Trophoblast cell (in vitro differentiated cells and primary cell): ENCODE data around the gene PDHB.

Experiments used
- DNase-seq, 2 donors: peaks; one replicate each; pipeline ENCODE4 v3.0.0-alpha.2; 2016
- H2AFZ ChIP-seq: 2 replicates; pipeline ENCODE4 v1.6.1; 2013; ENCODE audit warnings: low read length, moderate library complexity, mild to moderate bottlenecking; ENCODE audit not compliant: insufficient read depth, poor library complexity
- H2AK5ac ChIP-seq: 2 replicates; pipeline ENCODE4 v1.6.1; 2013; ENCODE audit warnings: mild to moderate bottlenecking, low read length
- H2BK120ac ChIP-seq: 2 replicates; pipeline ENCODE4 v1.6.1; 2013; ENCODE audit warnings: low read length, mild to moderate bottlenecking, moderate library complexity; ENCODE audit not compliant: insufficient read depth, poor library complexity
- H2BK12ac ChIP-seq: 2 replicates; pipeline ENCODE4 v1.6.1; 2013; ENCODE audit warnings: mild to moderate bottlenecking, low read length, moderate library complexity
- H2BK5ac ChIP-seq: 2 replicates; pipeline ENCODE4 v1.6.1; 2013; ENCODE audit warnings: low read length, low read depth, moderate library complexity, mild to moderate bottlenecking; ENCODE audit not compliant: poor library complexity
- H3K14ac ChIP-seq: 2 replicates; pipeline ENCODE4 v1.6.1; 2013; ENCODE audit warnings: mild to moderate bottlenecking, low read length
- H3K18ac ChIP-seq: 2 replicates; pipeline ENCODE4 v1.6.1; 2013; ENCODE audit warnings: mild to moderate bottlenecking, low read length
- H3K23ac ChIP-seq: 2 replicates; pipeline ENCODE4 v1.6.1; 2013; ENCODE audit warnings: low read length
- H3K27ac ChIP-seq: 2 replicates; pipeline ENCODE4 v1.5.1; 2013; ENCODE audit warnings: low read depth, mild to moderate bottlenecking, inconsistent platforms, low read length, moderate library complexity
- H3K27me3 ChIP-seq: 2 replicates; pipeline ENCODE4 v1.6.1; 2013; ENCODE audit warnings: inconsistent platforms, mild to moderate bottlenecking, low read length, moderate library complexity; ENCODE audit not compliant: insufficient read depth
- H3K36me3 ChIP-seq, 2 experiments: 1 replicate in 1 of 2; 2 replicates in 1 of 2; pipeline ENCODE4 v1.6.1; 2013; ENCODE audit warnings: low read length in 2 of 2, mild to moderate bottlenecking in 2 of 2, moderate library complexity in 1 of 2; ENCODE audit not compliant: insufficient read depth in 2 of 2, control insufficient read depth in 1 of 2
- H3K4ac ChIP-seq: 2 replicates; pipeline ENCODE4 v1.6.1; 2013; ENCODE audit warnings: low read depth, mild to moderate bottlenecking, low read length, moderate library complexity
- H3K4me1 ChIP-seq, 2 experiments: 1 replicate in 1 of 2; 2 replicates in 1 of 2; pipeline ENCODE4 v1.6.1; 2013; ENCODE audit warnings: low read length in 2 of 2, mild to moderate bottlenecking in 2 of 2, moderate library complexity in 1 of 2; ENCODE audit not compliant: insufficient read depth in 2 of 2, control insufficient read depth in 1 of 2
- H3K4me2 ChIP-seq: 2 replicates; pipeline ENCODE4 v1.6.1; 2013; ENCODE audit warnings: inconsistent platforms, mild to moderate bottlenecking, low read length, moderate library complexity
- H3K4me3 ChIP-seq: 2 replicates; pipeline ENCODE4 v1.5.1; 2013; ENCODE audit warnings: mild to moderate bottlenecking, low read depth, low read length, inconsistent platforms
- H3K79me1 ChIP-seq: one replicate; pipeline ENCODE4 v1.6.1; 2013; ENCODE audit warnings: low read length
- H3K79me2 ChIP-seq: 2 replicates; pipeline ENCODE4 v1.6.1; 2013; ENCODE audit warnings: low read length, mild to moderate bottlenecking; ENCODE audit not compliant: control insufficient read depth, insufficient read depth, poor library complexity
- H3K9ac ChIP-seq: 2 replicates; pipeline ENCODE4 v1.6.1; 2013; ENCODE audit warnings: mild to moderate bottlenecking, low read length
- H3K9me3 ChIP-seq: 2 replicates; pipeline ENCODE4 v1.6.1; 2013; ENCODE audit warnings: low read depth, mild to moderate bottlenecking, control low read depth, inconsistent platforms, low read length; ENCODE audit not compliant: insufficient read depth
- H4K12ac ChIP-seq: 2 replicates; pipeline ENCODE4 v1.6.1; 2013; ENCODE audit warnings: low read depth, mild to moderate bottlenecking, low read length, moderate library complexity
- H4K8ac ChIP-seq: 2 replicates; pipeline ENCODE4 v1.6.1; 2013; ENCODE audit warnings: low read depth, mild to moderate bottlenecking, low read length, moderate library complexity
- H4K91ac ChIP-seq: one replicate; pipeline ENCODE4 v1.6.1; 2013; ENCODE audit warnings: low read depth, mild to moderate bottlenecking, low read length, moderate library complexity
- WGBS: extraction: QIAGEN DNeasy Blood & Tissue Kit; methylation state at CpG from one replicate; pipeline ENCODE4 v1.1.7; 2013; ENCODE audit warnings: missing lambda C conversion rate; ENCODE audit not compliant: insufficient read length, insufficient coverage; ENCODE audit errors: extremely low coverage; 5-methylcytosine and 5-hydroxymethylcytosine counted together

The PDHB gene

DNA sequence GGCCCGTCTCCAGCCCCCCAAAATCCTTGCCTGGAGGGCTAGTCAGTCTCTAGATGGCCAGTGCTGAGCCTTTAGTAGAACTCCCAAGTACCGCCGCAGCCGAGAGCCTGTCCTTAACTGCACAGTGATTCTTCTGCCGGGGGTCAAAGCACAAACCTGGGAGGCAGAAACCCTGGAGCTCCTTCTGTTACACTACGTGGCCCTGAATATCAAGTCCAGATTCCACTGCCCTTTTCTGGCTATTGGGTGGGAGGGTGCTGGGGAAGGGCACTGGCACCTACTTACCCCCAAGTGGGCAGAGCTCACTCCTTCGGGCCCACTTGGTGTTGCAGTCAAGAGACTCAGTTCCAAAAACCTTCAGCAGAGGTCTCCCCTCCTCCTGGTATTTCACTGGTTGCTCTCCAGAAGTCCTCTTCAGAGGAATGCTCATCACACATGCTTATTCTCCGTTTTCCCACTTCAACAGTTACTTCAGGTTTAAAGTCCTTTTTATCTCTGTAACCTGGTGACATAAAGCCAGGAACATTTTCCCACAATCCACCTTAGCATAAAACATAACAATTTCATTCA, 10.8 kb downstream of the PDHB start:
- peaks cover 31 to 39% of the 10 kb centered on the region in 2 experiments for H3K36me3 ChIP-seq
- H2BK12ac ChIP-seq: no peak overlapping the region
- H4K8ac ChIP-seq: no peak overlapping the region
- no peak overlapping the region for H2BK120ac ChIP-seq
- H2BK5ac ChIP-seq: no peak overlapping the region
- no peak overlapping the region for H3K23ac ChIP-seq
- no peak overlapping the region for H2AK5ac ChIP-seq
- no peak overlapping the region for H4K12ac ChIP-seq
- H3K79me1 ChIP-seq: no peaks in the 10 kb centered on the region
- H3K9me3 ChIP-seq: peaks cover 1% of the 10 kb centered on the region
- H3K14ac ChIP-seq: no peak overlapping the region
- H4K91ac ChIP-seq: no peak overlapping the region
- no peak overlapping the region for H3K4me3 ChIP-seq
- H3K27ac ChIP-seq: no peak overlapping the region
- no peak overlapping the region for H3K4ac ChIP-seq
- no peak for DNase-seq
- no peak overlapping the region for H3K18ac ChIP-seq
- H2AFZ ChIP-seq: no peak overlapping the region
- no peaks in the 10 kb centered on the region for H3K27me3 ChIP-seq
- H3K4me1 ChIP-seq: no peaks in the 10 kb centered on the region
- no peak overlapping the region for H3K9ac ChIP-seq
- no CpG with 5 or more reads among the region's 8 CpGs for WGBS
- H3K4me2 ChIP-seq: no peak overlapping the region
- H3K79me2 ChIP-seq: no peaks in the 10 kb centered on the region

DNA sequence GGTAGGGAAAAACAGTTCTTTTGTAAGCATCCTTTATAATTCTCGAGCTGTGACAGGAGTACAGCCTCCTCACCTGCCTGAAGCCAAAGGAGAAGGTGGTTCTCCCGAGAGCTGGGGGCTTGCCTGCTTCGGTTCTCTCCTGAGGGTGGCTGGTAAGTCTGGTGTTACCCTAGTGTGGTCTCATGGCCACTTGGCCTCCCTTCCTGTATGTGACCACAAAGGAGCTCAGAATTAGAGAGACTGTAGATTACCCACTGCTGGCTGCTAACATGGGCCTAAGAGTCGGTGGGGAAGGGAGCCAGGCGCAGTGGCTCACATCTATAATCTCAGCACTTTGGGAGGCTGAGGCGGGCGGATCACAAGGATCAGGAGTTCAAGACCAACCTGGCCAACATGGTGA, 12.6 kb downstream of the PDHB start:
- no peak overlapping the region for H4K91ac ChIP-seq
- no peak overlapping the region for H3K27ac ChIP-seq
- no peaks in the 10 kb centered on the region for H3K27me3 ChIP-seq
- no peak overlapping the region for H3K14ac ChIP-seq
- DNase-seq: no peak
- H3K79me2 ChIP-seq: no peaks in the 10 kb centered on the region
- peaks cover 7% of the 10 kb centered on the region for H3K79me1 ChIP-seq
- H3K4ac ChIP-seq: no peak overlapping the region
- H3K4me3 ChIP-seq: no peak overlapping the region
- H3K9ac ChIP-seq: no peak overlapping the region
- no peak overlapping the region for H2AK5ac ChIP-seq
- no peak overlapping the region for H2BK120ac ChIP-seq
- H3K4me2 ChIP-seq: no peak overlapping the region
- no peak overlapping the region for H2BK5ac ChIP-seq
- no peak overlapping the region for H2BK12ac ChIP-seq
- WGBS: no CpG with 5 or more reads among the region's 7 CpGs
- H4K8ac ChIP-seq: no peak overlapping the region
- H3K23ac ChIP-seq: no peak overlapping the region
- H2AFZ ChIP-seq: no peak overlapping the region
- H3K18ac ChIP-seq: no peak overlapping the region
- peaks cover 1% of the 10 kb centered on the region for H3K9me3 ChIP-seq
- H4K12ac ChIP-seq: no peak overlapping the region
- peaks cover 7 to 9% of the 10 kb centered on the region in 2 experiments for H3K4me1 ChIP-seq
- peaks cover 21 to 27% of the 10 kb centered on the region in 2 experiments for H3K36me3 ChIP-seq

GRCh38 chr3:58419780-58420507, 13.7 kb downstream of the PDHB start:
- no peak overlapping the region for H3K27ac ChIP-seq
- H3K14ac ChIP-seq: no peak overlapping the region
- H2BK12ac ChIP-seq: no peak overlapping the region
- no peaks in the 10 kb centered on the region for H3K79me2 ChIP-seq
- peaks cover 7% of the 10 kb centered on the region for H3K79me1 ChIP-seq
- no peak overlapping the region for H2AK5ac ChIP-seq
- no peak overlapping the region for H3K4me3 ChIP-seq
- H3K36me3 ChIP-seq: peaks cover 21 to 27% of the 10 kb centered on the region in 2 experiments
- H2AFZ ChIP-seq: no peak overlapping the region
- H3K27me3 ChIP-seq: no peaks in the 10 kb centered on the region
- no peak overlapping the region for H3K23ac ChIP-seq
- no CpG with 5 or more reads among the region's 7 CpGs for whole genome bisulfite sequencing
- no peak overlapping the region for H3K4me2 ChIP-seq
- peaks cover 7 to 11% of the 10 kb centered on the region in 2 experiments for H3K4me1 ChIP-seq
- H3K9ac ChIP-seq: no peak overlapping the region
- no peak overlapping the region for H3K18ac ChIP-seq
- no peak overlapping the region for H4K12ac ChIP-seq
- H3K9me3 ChIP-seq: peaks cover 1% of the 10 kb centered on the region
- H2BK120ac ChIP-seq: no peak overlapping the region
- no peak overlapping the region for H4K91ac ChIP-seq
- no peak overlapping the region for H2BK5ac ChIP-seq
- DNase-seq: no peak
- no peak overlapping the region for H3K4ac ChIP-seq
- H4K8ac ChIP-seq: no peak overlapping the region

GRCh38 chr3:58418227-58418626, 15.4 kb downstream of the PDHB start:
- no peak overlapping the region for H2BK12ac ChIP-seq
- H4K8ac ChIP-seq: no peak overlapping the region
- H3K79me2 ChIP-seq: no peaks in the 10 kb centered on the region
- no peak overlapping the region for H3K9ac ChIP-seq
- H3K4ac ChIP-seq: no peak overlapping the region
- peaks cover 7 to 11% of the 10 kb centered on the region in 2 experiments for H3K4me1 ChIP-seq
- H3K4me2 ChIP-seq: no peak overlapping the region
- no peak overlapping the region for H4K91ac ChIP-seq
- H3K18ac ChIP-seq: no peak overlapping the region
- no peak overlapping the region for H4K12ac ChIP-seq
- H2BK120ac ChIP-seq: no peak overlapping the region
- H3K14ac ChIP-seq: no peak overlapping the region
- peaks cover 7% of the 10 kb centered on the region for H3K79me1 ChIP-seq
- H3K9me3 ChIP-seq: peaks cover 1% of the 10 kb centered on the region
- no peak overlapping the region for H3K4me3 ChIP-seq
- H2AFZ ChIP-seq: no peak overlapping the region
- H3K27me3 ChIP-seq: no peaks in the 10 kb centered on the region
- no peak for DNase-seq
- H3K36me3 ChIP-seq: peaks cover 14 to 19% of the 10 kb centered on the region in 2 experiments
- no CpG with 5 or more reads among the region's 6 CpGs for WGBS
- no peak overlapping the region for H2AK5ac ChIP-seq
- no peak overlapping the region for H3K23ac ChIP-seq
- no peak overlapping the region for H2BK5ac ChIP-seq
- no peak overlapping the region for H3K27ac ChIP-seq
